HEK293 (cell line): ENCODE data around the gene CHRNA4.

Experiments used
- CTCF ChIA-PET: fragments of 350-600 bp; formaldehyde crosslinking; extraction: SDS; loops from one replicate; lab custom pipeline; 2021; ENCODE audit warnings: antibody characterized with exemption; lab: Yijun Ruan, JAX
- POLR2A ChIA-PET: fragments of 300-600 bp; formaldehyde crosslinking; extraction: SDS; loops from one replicate; lab custom pipeline; 2020; ENCODE audit warnings: antibody characterized with exemption, inconsistent platforms; lab: Yijun Ruan, JAX
- H3K27ac ChIP-seq: fragments of 200-500 bp; sonication (Bioruptor generic); 2 replicates; pipeline ENCODE4 v1.5.1; 2014; ENCODE audit warnings: low read depth, low read length, control low read depth, inconsistent platforms; ENCODE audit errors: extremely low read depth
- H3K36me3 ChIP-seq, 2 experiments: fragments of 200-500 bp in 1 of 2; sonication (Bioruptor generic) in 1 of 2; 1 replicate in 1 of 2; 2 replicates in 1 of 2; pipeline ENCODE4 v1.5.1; 2014 to 2017; ENCODE audit warnings: inconsistent platforms in 2 of 2, low read length in 2 of 2; ENCODE audit not compliant: control insufficient read depth in 2 of 2, insufficient read depth in 1 of 2
- H3K4me1 ChIP-seq: fragments of 200-500 bp; sonication (Bioruptor generic); 2 replicates; pipeline ENCODE4 v1.5.1; 2014; ENCODE audit warnings: mild to moderate bottlenecking, low read length, inconsistent platforms; ENCODE audit not compliant: control insufficient read depth, insufficient read depth
- H3K4me3 ChIP-seq: 2 replicates; pipeline ENCODE4 v1.5.1; 2011; ENCODE audit warnings: low read depth, mild to moderate bottlenecking, control low read depth, low read length, moderate library complexity
- H3K9me3 ChIP-seq: fragments of 200-500 bp; sonication (Bioruptor generic); 2 replicates; pipeline ENCODE4 v1.5.1; 2014; ENCODE audit warnings: low read depth, low read length, inconsistent platforms; ENCODE audit not compliant: control insufficient read depth, insufficient read depth
- FEZF1 ChIP-seq: fragments of 450-650 bp; formaldehyde crosslinking; IDR thresholded peaks from 2 replicates; pipeline ENCODE4 v1.5.1; 2016; ENCODE audit warnings: missing biosample characterization, missing genetic modification characterization
- SCRT1 ChIP-seq: fragments of 450-650 bp; formaldehyde crosslinking; IDR thresholded peaks from 2 replicates; pipeline ENCODE4 v1.5.1; 2016; ENCODE audit warnings: missing biosample characterization, missing genetic modification characterization, borderline replicate concordance
- ZBTB11 ChIP-seq: fragments of 450-650 bp; formaldehyde crosslinking; conservative IDR thresholded peaks from 2 replicates; pipeline ENCODE4 v1.5.1; 2016; ENCODE audit warnings: low read depth, missing biosample characterization, missing genetic modification characterization
- ZFHX2 ChIP-seq: fragments of 450-650 bp; formaldehyde crosslinking; conservative IDR thresholded peaks from 2 replicates; pipeline ENCODE4 v1.5.1; 2016; ENCODE audit warnings: missing biosample characterization, missing genetic modification characterization
- ZNF692 ChIP-seq: fragments of 450-650 bp; formaldehyde crosslinking; IDR thresholded peaks from 2 replicates; pipeline ENCODE4 v1.5.1; 2016; ENCODE audit warnings: missing biosample characterization, missing genetic modification characterization
- ZNF785 ChIP-seq: fragments of 450-650 bp; formaldehyde crosslinking; IDR thresholded peaks from 2 replicates; pipeline ENCODE4 v1.5.1; 2016; ENCODE audit warnings: missing biosample characterization, missing genetic modification characterization
- ZNF830 ChIP-seq: fragments of 450-650 bp; IDR thresholded peaks from 2 replicates; pipeline ENCODE4 v1.5.0; 2018; ENCODE audit warnings: missing biosample characterization, missing genetic modification characterization, low read depth, mild to moderate bottlenecking, moderate library complexity
- ZSCAN30 ChIP-seq: fragments of 450-650 bp; IDR thresholded peaks from 2 replicates; pipeline ENCODE4 v1.5.1; 2018; ENCODE audit warnings: missing biosample characterization, mild to moderate bottlenecking, missing genetic modification characterization, moderate library complexity
- TF ChIP-seq, protein P1 (sequence below): fragments of 450-650 bp; formaldehyde crosslinking; IDR thresholded peaks from 2 replicates; pipeline ENCODE4 v1.5.1; 2016; ENCODE audit warnings: missing biosample characterization, missing genetic modification characterization
- TF ChIP-seq, protein P2 (sequence below): fragments of 450-650 bp; formaldehyde crosslinking; IDR thresholded peaks from 2 replicates; pipeline ENCODE4 v1.5.1; 2016; ENCODE audit warnings: missing biosample characterization, missing genetic modification characterization, borderline replicate concordance
- TF ChIP-seq, protein P3 (sequence below): fragments of 450-650 bp; formaldehyde crosslinking; IDR thresholded peaks from 2 replicates; pipeline ENCODE4 v1.5.1; 2017; ENCODE audit warnings: missing biosample characterization, missing genetic modification characterization

CHRNA4 gene

GRCh38 chr20:63399596-63400375 lies 38.6 kb upstream of the CHRNA4 start:
- no peak for TF ChIP-seq ZNF785 (tag by site-specific recombination)
- TF ChIP-seq ZSCAN30 (tag by site-specific recombination) = no peak
- no peak for TF ChIP-seq ZNF830 (tag by site-specific recombination)
- TF ChIP-seq SCRT1 (tag by site-specific recombination) = no peak
- TF ChIP-seq, protein P1, sequence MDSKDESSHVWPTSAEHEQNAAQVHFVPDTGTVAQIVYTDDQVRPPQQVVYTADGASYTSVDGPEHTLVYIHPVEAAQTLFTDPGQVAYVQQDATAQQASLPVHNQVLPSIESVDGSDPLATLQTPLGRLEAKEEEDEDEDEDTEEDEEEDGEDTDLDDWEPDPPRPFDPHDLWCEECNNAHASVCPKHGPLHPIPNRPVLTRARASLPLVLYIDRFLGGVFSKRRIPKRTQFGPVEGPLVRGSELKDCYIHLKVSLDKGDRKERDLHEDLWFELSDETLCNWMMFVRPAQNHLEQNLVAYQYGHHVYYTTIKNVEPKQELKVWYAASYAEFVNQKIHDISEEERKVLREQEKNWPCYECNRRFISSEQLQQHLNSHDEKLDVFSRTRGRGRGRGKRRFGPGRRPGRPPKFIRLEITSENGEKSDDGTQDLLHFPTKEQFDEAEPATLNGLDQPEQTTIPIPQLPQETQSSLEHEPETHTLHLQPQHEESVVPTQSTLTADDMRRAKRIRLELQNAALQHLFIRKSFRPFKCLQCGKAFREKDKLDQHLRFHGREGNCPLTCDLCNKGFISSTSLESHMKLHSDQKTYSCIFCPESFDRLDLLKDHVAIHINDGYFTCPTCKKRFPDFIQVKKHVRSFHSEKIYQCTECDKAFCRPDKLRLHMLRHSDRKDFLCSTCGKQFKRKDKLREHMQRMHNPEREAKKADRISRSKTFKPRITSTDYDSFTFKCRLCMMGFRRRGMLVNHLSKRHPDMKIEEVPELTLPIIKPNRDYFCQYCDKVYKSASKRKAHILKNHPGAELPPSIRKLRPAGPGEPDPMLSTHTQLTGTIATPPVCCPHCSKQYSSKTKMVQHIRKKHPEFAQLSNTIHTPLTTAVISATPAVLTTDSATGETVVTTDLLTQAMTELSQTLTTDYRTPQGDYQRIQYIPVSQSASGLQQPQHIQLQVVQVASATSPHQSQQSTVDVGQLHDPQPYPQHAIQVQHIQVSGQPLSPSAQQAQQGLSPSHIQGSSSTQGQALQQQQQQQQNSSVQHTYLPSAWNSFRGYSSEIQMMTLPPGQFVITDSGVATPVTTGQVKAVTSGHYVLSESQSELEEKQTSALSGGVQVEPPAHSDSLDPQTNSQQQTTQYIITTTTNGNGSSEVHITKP = no peak
- TF ChIP-seq ZNF692 (tag by site-specific recombination) = no peak
- TF ChIP-seq, protein P2, sequence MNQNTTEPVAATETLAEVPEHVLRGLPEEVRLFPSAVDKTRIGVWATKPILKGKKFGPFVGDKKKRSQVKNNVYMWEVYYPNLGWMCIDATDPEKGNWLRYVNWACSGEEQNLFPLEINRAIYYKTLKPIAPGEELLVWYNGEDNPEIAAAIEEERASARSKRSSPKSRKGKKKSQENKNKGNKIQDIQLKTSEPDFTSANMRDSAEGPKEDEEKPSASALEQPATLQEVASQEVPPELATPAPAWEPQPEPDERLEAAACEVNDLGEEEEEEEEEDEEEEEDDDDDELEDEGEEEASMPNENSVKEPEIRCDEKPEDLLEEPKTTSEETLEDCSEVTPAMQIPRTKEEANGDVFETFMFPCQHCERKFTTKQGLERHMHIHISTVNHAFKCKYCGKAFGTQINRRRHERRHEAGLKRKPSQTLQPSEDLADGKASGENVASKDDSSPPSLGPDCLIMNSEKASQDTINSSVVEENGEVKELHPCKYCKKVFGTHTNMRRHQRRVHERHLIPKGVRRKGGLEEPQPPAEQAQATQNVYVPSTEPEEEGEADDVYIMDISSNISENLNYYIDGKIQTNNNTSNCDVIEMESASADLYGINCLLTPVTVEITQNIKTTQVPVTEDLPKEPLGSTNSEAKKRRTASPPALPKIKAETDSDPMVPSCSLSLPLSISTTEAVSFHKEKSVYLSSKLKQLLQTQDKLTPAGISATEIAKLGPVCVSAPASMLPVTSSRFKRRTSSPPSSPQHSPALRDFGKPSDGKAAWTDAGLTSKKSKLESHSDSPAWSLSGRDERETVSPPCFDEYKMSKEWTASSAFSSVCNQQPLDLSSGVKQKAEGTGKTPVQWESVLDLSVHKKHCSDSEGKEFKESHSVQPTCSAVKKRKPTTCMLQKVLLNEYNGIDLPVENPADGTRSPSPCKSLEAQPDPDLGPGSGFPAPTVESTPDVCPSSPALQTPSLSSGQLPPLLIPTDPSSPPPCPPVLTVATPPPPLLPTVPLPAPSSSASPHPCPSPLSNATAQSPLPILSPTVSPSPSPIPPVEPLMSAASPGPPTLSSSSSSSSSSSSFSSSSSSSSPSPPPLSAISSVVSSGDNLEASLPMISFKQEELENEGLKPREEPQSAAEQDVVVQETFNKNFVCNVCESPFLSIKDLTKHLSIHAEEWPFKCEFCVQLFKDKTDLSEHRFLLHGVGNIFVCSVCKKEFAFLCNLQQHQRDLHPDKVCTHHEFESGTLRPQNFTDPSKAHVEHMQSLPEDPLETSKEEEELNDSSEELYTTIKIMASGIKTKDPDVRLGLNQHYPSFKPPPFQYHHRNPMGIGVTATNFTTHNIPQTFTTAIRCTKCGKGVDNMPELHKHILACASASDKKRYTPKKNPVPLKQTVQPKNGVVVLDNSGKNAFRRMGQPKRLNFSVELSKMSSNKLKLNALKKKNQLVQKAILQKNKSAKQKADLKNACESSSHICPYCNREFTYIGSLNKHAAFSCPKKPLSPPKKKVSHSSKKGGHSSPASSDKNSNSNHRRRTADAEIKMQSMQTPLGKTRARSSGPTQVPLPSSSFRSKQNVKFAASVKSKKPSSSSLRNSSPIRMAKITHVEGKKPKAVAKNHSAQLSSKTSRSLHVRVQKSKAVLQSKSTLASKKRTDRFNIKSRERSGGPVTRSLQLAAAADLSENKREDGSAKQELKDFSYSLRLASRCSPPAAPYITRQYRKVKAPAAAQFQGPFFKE (tag by site-specific recombination) = no peak
- TF ChIP-seq FEZF1 (tag by site-specific recombination) = no peak
- no peak for TF ChIP-seq ZFHX2 (tag by site-specific recombination)
- TF ChIP-seq, protein P3, sequence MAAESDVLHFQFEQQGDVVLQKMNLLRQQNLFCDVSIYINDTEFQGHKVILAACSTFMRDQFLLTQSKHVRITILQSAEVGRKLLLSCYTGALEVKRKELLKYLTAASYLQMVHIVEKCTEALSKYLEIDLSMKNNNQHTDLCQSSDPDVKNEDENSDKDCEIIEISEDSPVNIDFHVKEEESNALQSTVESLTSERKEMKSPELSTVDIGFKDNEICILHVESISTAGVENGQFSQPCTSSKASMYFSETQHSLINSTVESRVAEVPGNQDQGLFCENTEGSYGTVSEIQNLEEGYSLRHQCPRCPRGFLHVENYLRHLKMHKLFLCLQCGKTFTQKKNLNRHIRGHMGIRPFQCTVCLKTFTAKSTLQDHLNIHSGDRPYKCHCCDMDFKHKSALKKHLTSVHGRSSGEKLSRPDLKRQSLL = no peak
- TF ChIP-seq ZBTB11 (tag by site-specific recombination) = no peak
- no peak overlapping the region for H3K4me3 ChIP-seq
- no peaks in the 10 kb centered on the region for H3K9me3 ChIP-seq
- ChIA-PET CTCF (interaction anchor here (0.6 kb wide), 1 partner anchor 82 kb away, joined by 8 read pairs; no protein-coding TSS in a partner anchor), POLR2A (no interaction called here)
- no peak overlapping the region for H3K27ac ChIP-seq
- no peaks in the 10 kb centered on the region for H3K4me1 ChIP-seq
- H3K36me3 ChIP-seq = no peaks in the 10 kb centered on the region
